Activated CD4-positive, alpha-beta T cell treated with anti-CD3 and anti-CD28 coated beads for 48 hours (primary cell): ENCODE data around the gene ABCB10.

Experiments
- DNase-seq: peaks from one replicate; pipeline ENCODE4 v3.0.0-alpha.2; 2020

The ABCB10 gene

DNA sequence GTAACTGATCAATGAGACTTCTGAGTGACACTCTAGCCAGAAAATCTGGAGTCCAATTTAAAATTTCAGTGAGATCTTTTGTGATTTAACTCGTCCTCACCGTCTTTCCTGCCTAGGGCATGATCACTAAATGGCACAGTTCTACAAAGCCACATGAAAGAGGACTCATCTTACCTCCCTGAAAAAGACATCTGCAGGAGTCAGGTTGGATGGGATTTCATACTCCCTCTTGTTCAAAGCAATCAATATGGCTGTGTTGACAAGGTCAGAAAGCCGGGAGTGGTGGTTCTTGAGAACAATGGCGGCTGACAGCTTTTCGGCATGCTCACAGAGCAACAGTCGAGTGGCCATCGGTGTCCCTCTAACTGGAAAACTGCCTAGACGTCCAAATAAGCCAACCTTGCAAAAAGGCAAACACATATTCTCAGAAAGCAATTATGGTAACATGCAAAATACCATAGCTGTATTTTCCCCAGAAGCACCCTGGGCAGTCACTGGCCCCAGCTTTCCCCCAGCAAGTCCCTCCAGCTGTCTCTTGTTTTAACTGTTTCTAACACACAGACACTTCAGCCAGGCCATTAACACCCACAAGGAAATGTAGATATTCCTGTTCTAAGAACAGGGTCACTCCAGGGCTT lies 88.0 kb downstream of the ABCB10 start:
- no peak for DNase-seq

GRCh38 chr1:229466887-229467286 lies 91.6 kb downstream of the ABCB10 start:
- no peak for DNase-seq
